ENCODE data around the gene ZXDC. TPM values are rescaled to one million over a fixed set of nuclear protein-coding genes. Genes with fewer than 3 reads are reported as not detected.

The ZXDC gene
- total and polyA plus RNA-seq, 2 donors from 2014 or later = 11.4 to 44.8 TPM

DNA sequence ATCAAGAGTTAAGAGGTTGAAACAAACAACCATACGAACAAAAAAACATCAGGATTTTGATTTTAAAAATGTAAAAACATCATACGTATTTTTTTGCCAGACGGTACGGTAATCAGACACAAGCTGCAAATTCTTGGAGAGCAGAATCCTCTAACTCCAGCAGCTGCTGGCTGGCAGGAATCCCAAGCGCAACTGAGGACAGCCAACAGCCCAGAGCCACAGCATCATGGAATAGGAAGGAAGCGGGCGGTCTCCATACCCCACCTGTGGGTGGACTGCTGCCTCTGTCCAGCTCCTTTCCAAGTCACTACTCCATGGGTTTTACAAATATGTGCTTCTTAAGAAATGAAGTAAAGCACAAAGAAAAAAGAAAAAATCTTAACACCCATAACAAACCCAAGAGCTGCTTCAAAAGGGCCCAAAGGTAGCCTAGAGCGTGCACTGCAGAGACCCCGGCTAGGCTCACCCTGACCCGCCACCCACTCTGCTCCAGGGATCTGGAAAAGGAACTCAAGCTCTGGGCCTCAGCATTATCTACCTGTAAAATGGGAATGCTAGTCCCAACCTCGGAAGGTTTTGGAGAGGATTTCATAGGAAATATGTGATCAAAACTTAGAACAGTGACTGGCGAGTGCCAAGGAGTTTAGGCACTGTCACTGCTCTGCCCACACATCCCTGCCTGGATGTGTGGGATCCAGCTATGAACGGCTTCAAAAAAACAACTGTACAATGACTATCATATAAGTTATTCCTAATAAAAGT lies 33.4 kb downstream of the ZXDC start:
- intact Hi-C loops (cut with DNase I) = no loop called here
- Histone ChIP-seq H3K36me3 (ENCODE audit: control insufficient read depth in 2 of 3, insufficient read depth in 3 of 3, low read length in 3 of 3) (peaks cover 0 to 27% (median 9%) of the 10 kb centered on the region in 3 donors), H3K9ac (ENCODE audit: low read length in 3 of 3) (no peak overlapping the region), H3K9me3 (ENCODE audit: control insufficient read depth in 2 of 3, insufficient read depth in 1 of 3, low read length in 3 of 3) (no peaks in the 10 kb centered on the region), H3K4me1 (ENCODE audit: control insufficient read depth in 2 of 3, insufficient read depth in 2 of 3, low read depth in 1 of 3, low read length in 3 of 3) (no peaks in the 10 kb centered on the region), H3K27ac (ENCODE audit: low read depth in 2 of 2, low read length in 2 of 2) (no peak overlapping the region), H3K4me3 (ENCODE audit: low read length in 3 of 3) (no peak overlapping the region), H3K27me3 (ENCODE audit: control insufficient read depth, insufficient read depth, low read length) (no peaks in the 10 kb centered on the region)
- FAIRE-seq (no peak), DNase-seq (peak in 1 of 5 donors; percentile 36)
- TF ChIP-seq, protein P1, sequence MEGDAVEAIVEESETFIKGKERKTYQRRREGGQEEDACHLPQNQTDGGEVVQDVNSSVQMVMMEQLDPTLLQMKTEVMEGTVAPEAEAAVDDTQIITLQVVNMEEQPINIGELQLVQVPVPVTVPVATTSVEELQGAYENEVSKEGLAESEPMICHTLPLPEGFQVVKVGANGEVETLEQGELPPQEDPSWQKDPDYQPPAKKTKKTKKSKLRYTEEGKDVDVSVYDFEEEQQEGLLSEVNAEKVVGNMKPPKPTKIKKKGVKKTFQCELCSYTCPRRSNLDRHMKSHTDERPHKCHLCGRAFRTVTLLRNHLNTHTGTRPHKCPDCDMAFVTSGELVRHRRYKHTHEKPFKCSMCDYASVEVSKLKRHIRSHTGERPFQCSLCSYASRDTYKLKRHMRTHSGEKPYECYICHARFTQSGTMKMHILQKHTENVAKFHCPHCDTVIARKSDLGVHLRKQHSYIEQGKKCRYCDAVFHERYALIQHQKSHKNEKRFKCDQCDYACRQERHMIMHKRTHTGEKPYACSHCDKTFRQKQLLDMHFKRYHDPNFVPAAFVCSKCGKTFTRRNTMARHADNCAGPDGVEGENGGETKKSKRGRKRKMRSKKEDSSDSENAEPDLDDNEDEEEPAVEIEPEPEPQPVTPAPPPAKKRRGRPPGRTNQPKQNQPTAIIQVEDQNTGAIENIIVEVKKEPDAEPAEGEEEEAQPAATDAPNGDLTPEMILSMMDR (IDR thresholded peaks at IDR 0.05; ENCODE audit: borderline replicate concordance, extremely low read depth, insufficient read depth) = no peak

DNA sequence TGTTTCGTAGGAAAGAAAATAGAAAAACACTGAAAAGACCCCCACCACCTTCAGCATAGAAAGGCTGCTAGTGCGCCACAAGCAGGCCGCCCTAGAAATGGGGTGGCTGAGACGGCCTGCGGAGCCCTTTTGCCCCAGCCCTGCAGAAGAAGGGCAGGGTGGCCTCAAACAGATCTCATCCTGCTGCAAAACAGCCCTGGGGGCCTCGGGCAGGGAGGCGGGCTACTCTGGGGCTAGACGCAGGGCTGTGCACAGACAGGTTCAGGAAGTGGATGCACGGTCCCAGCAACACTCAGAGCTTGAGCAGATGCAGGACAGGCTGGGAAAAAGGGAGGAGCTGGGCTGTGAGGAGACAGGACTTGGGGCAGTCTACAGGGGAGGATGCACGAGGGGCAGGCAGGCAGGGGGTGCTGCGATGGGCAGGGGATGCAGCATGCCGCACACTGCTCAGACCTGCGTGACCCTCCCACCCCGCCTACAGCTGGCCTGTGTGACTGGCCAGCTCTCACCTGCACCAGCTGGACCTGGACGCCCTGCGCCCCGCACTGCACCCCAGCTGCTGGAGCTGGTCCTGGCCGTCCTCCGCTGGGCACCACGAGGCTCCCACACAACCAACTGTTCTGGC lies 34.3 kb downstream of the ZXDC start:
- no peak for FAIRE-seq
- H3K36me3 ChIP-seq (ENCODE audit: control insufficient read depth in 2 of 3, insufficient read depth in 3 of 3, low read length in 3 of 3) = peaks cover 0 to 36% (median 9%) of the 10 kb centered on the region in 3 donors

DNA sequence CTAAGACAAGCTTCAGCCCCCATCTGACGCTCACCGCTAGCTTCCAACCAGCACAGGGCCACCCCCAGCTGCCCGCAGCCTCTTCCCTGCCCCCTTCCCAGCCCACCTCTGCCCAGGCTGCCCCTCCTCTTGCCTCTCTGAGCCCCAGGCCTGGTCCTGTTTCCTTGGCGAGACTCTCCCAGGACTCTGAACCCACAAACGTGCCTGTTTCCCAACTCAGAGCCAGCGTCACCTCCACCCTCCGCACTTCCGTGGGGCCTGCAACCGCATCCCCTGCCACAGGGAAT lies 35.0 kb downstream of the ZXDC start:
- FAIRE-seq (no peak), DNase-seq (no peak)
- Histone ChIP-seq H3K27me3 (ENCODE audit: control insufficient read depth, insufficient read depth, low read length) (no peaks in the 10 kb centered on the region), H3K36me3 (ENCODE audit: control insufficient read depth in 2 of 3, insufficient read depth in 3 of 3, low read length in 3 of 3) (peaks cover 0 to 39% (median 9%) of the 10 kb centered on the region in 3 donors), H3K4me1 (ENCODE audit: control insufficient read depth in 2 of 3, insufficient read depth in 2 of 3, low read depth in 1 of 3, low read length in 3 of 3) (no peaks in the 10 kb centered on the region), H3K9ac (ENCODE audit: low read length in 3 of 3) (no peak overlapping the region), H3K27ac (ENCODE audit: low read depth in 2 of 2, low read length in 2 of 2) (no peak overlapping the region), H3K9me3 (ENCODE audit: control insufficient read depth in 2 of 3, insufficient read depth in 1 of 3, low read length in 3 of 3) (no peaks in the 10 kb centered on the region), H3K4me3 (ENCODE audit: low read length in 3 of 3) (no peak overlapping the region)
- intact Hi-C loops (cut with DNase I) = no loop called here
- TF ChIP-seq, protein P1 (IDR thresholded peaks at IDR 0.05; ENCODE audit: borderline replicate concordance, extremely low read depth, insufficient read depth) = no peak

More for the DNA sequence above, 34.3 kb downstream of the ZXDC start:
- Histone ChIP-seq H3K27ac (ENCODE audit: low read depth in 2 of 2, low read length in 2 of 2) (no peak overlapping the region), H3K4me3 (ENCODE audit: low read length in 3 of 3) (no peak overlapping the region), H3K9ac (ENCODE audit: low read length in 3 of 3) (no peak overlapping the region), H3K4me1 (ENCODE audit: control insufficient read depth in 2 of 3, insufficient read depth in 2 of 3, low read depth in 1 of 3, low read length in 3 of 3) (no peaks in the 10 kb centered on the region), H3K27me3 (ENCODE audit: control insufficient read depth, insufficient read depth, low read length) (no peaks in the 10 kb centered on the region), H3K9me3 (ENCODE audit: control insufficient read depth in 2 of 3, insufficient read depth in 1 of 3, low read length in 3 of 3) (no peaks in the 10 kb centered on the region)
- DNase-seq = peak in 1 of 5 donors; percentile 20
- intact Hi-C loops (cut with DNase I) = no loop called here
- TF ChIP-seq, protein P1 (IDR thresholded peaks at IDR 0.05; ENCODE audit: borderline replicate concordance, extremely low read depth, insufficient read depth) = no peak
